Measurements from ENCODE around the gene PRXL2B.
"Not testable (repeated sequence)": the region's sequence is repeated elsewhere in the genome, so short reads cannot be mapped to it uniquely, and the experiment has no call there.

The PRXL2B gene, protein sequence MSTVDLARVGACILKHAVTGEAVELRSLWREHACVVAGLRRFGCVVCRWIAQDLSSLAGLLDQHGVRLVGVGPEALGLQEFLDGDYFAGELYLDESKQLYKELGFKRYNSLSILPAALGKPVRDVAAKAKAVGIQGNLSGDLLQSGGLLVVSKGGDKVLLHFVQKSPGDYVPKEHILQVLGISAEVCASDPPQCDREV

DNA sequence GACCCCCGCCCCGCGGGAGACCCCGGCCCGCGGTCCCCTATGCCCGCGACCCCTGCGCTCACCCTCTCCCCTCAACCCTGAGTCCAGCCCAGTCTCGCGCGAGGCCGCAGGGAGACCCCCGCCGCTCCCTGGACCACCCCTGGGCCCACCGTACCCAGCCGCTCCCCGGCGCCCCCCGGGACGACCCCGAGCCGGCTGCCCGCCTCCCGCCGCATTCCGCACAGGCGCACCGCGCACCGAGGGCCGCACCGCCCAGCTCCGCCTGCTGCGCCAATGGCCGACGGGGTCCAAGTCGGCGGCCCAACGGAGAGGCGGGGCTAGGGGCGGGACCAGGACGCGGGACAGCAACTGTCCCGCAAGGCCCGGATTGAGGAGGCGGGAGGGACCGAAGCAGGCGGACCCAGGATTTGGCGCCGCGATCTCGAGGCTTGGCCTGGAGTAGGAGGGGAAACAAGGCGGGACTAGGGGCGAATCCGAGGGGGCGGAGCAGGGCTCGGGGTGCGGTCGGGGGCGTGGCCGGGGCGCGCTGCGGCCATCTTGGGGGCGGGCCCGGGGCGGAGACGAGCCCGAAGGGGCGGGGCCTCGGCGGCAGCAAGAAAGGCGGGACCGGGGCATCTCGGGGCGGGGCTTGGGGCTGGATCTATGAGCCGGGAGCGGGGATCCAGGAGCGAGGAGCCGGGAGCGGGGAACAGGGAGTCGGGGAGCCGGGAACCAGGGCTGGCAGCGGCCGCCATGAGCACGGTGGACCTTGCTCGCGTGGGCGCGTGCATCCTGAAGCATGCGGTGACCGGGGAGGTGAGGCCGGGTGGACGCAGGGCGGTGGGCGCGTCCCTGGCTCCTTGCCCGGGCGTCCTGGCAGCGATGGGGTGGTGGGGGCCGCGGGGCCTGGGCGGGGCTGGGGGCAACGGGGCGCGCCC is at the start of gene PRXL2B:
Gene PRXL2B (plus strand): TSS at position 624 of the 917 bp plus-strand sequence. CDS start 109 bp downstream, at position 733.
- FAIRE-seq = no peak

DNA sequence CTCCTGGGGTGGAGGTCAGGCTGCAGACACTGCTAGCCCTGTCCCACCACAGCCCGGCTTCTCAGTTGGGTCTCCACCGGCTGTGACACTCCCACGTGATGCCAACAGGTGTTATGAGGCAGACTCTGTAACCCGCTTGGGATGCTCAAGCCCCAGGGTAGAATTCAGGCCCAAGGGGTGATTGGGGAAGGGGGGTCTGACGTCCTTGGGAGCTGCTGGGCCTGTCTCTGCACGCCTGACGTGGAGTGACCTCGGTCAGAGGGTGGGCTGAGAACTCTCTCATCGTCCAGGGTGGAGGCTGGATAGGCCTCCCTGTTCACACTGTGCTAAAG is 48.8 kb upstream of the PRXL2B start:
- FAIRE-seq = no peak

DNA sequence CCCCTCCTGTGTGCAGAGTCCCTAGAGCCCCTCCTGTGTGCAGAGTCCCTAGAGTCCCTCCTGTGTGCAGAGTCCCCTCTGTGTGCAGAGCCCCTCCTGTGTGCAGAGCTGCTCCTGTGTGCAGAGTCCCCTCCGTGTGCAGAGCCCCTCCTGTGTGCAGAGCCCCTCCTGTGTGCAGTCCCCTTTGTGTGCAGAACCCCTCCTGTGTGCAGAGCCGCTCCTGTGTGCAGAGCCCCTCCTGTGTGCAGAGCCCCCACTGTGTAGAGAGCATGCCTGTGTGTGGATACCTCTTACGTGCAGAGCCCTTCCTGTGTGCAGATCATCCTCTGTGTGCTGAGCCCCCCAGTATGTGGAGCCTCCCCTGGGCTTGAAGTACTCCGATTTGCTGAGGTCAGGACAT is 48.2 kb upstream of the PRXL2B start:
- no peak for FAIRE-seq

DNA sequence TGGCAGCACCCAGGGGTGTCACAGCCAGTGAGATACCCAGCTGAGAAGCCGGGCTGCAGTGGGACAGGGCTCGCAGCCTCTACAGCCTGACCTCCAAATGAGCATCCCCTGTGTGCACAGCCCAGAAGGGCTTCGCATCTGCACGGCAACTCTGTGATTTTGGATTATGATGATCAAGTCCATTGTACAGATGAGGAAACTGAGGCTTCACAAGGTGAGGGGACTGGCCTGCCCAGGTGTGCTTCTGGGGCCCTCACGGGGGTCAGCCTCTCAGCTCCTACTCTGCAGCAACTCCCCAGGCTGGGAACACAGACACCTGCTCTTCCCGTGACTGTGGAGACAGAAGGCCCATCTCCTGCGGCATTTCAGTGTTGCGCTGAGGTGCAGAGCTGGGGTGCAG is 47.7 kb upstream of the PRXL2B start:
- FAIRE-seq = no peak

DNA sequence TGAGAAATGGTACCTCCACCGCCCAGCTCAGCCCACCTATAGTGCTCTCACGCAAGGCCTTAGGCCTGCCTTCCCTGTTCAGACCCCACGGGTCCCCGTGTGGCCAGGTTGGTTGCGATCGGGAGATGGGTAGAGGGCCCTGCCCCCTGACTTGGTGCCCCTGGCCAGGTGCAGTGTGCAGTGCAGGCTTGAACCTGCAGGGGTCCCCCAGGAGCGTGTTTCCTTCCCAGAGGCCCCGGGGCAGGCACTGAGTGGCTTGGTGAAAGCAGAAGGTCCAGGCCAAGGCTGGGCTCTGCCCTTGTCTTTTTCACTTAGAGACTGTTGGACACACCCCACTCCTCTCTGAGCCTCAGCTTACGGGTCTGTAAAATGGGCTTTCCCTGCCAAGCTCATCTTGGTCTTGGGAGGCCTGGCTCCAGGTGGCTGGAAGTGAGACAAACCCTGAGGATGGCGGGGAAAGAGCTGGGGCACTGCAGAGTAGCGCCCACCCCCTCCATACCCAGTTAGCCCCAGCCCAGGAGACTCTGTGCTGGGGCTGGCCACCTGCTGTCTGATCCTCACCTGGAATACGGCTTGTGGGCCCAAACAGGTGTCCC is 47.2 kb upstream of the PRXL2B start:
- FAIRE-seq = no peak

DNA sequence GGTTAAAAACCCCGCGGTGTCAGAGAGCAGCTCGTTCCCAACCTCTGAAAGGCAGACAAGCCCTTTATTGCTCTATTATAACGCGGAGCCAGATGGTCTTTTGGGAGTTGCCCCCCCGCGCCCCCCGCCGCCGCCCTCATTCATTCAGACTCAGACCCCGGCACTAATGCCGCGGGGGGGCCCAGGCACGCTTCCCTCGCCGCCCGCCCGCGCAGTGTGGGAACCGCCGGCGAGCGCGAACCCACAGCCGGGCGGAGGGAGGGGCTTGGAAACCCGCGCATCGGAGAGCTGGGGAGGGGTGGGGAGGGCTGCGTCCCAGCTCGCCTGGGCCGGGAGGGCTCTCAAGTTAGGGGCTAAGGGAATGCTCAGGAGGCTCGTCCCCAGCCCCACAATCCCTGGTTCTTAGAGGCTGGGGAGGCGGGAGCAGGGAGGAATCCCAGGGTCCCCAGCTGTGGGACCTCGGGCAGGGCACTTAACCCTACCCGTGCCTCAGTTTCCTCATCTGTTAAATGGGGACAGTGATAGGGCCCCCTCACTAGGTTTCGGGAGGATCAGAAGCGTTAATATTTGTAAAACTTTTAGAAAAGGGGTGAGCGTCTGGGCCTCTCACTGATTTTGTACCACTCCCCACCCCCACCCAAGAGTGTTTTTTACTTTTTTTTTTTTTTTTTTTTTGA is 45.6 kb upstream of the PRXL2B start:
- FAIRE-seq = no peak

DNA sequence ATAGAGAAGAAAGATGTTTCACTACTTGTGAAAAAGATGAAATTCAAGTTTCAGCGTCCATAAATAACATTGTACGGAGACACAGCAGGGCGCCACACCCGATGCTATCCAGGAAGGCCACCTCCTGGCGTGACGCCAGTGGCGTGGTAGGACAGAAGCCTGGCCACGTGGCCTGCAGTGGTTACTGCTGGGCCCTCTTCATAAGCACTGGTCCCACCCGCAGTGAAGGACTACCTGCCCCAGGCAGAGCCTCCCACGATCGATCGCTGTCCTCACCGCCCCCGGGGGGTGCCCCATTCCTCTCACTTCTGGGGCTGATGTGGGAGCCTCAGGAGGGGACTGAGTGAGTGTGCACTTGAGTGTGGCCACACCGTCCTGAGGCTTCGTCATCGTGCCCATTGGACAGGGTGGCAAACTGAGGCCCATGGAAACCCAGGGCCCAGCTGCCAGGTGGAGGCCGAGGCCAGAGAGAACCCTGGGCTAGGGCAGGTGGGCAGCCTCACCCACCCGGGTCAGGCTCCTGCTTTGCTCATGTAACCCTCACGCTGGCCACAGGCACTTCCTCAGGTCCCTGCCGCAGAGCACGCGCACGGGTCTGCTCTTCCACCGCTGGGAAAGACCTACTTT is 44.8 kb upstream of the PRXL2B start:
- no peak for FAIRE-seq

DNA sequence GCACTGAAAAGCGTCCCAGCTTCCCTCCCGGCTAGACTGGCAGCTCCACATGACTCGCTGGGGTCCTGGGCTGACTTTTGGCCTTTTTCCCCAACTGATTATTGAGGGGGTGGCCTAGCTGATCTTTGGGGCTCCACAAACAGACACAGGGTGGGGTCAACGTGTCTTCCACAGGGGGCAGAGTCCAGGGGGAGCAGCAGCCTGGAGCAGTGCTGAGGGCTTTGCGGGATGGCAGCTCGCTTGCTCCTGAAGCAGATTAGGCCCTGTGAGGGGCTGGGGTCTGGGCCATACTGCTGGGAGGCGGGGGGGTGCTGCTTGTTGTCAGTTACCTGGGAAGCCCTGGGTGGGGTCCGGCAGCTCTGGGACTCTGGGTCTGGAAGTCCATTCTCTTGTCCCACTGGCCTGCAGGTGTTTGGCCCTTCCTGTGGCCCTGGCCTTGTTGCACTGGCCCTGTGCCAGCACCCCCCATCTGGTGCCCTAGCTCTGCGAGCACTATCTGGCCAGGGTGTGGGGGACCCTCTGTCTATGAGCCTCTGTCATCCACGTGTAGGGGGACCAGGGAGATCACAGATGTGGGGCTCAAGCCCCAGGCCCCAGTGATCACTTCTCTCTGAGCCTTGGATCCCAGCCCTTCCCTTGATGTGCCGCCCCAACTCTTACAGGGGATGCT is 44.2 kb upstream of the PRXL2B start:
- no peak for FAIRE-seq

DNA sequence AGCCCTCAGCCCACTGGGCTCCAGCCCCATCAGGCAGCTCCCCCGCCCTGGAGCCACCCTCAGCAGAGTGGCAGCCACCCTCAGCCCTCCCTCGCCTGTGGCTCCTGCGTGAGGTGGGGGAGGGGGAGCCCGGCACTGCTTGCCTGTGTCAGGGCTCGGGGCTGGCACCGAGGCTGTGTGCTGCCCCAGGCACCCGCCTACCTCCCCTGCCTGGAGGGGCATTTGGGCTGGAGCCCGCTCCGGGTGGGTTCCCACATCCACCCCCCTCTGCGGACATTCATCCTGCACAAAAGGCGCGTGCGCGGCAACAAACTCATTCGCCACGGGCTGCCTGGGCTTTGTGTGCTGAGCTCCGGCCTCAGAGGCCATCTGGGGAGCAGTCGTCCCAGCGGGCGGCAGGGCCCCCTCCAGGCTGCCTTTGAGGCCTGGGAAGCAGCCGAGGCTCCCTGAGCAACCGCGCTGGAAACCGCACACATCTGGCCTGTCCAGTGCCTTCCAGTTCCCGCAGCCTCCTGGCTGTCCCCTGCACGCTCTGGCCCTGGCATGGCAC is 43.0 kb upstream of the PRXL2B start:
- no peak for FAIRE-seq

DNA sequence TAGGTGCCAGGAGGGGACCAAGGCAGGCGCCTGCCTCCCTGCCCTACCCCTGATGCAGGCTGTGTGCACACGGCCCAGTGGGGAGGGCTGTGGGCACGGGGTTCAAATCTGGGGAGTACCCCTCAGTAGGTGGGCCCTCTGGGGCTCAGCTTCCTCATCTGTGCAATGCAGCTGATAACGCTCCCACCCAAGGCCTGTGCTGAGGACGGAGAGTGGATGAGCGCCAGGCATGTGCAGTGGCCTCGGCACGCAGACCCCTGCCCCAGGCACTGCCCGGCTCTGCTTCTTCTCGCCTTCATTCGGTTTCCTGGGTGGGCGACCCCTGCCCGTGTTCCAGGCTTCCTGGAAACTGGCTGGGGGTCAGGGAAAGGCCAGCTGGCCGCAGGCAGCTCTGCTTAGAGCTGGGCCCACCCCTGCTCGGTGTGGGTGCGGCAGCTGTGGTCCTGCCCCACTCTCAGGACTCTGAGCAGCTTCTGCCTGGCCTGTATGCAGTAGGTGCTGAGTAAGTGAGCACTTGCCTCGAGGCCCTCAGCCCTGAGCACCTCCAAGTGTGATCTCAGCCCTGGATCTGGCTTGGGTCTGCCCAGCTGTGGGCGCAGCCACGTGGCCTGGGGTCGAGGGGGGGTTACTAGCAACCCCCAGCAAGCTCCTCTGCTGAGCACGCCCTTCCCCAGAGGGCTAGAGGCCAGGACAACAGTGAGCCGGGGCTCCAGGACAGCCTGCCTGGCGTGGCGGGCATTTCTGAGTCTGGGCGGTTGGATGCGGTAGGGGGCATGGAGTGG is 42.3 kb upstream of the PRXL2B start:
- no peak for FAIRE-seq

DNA sequence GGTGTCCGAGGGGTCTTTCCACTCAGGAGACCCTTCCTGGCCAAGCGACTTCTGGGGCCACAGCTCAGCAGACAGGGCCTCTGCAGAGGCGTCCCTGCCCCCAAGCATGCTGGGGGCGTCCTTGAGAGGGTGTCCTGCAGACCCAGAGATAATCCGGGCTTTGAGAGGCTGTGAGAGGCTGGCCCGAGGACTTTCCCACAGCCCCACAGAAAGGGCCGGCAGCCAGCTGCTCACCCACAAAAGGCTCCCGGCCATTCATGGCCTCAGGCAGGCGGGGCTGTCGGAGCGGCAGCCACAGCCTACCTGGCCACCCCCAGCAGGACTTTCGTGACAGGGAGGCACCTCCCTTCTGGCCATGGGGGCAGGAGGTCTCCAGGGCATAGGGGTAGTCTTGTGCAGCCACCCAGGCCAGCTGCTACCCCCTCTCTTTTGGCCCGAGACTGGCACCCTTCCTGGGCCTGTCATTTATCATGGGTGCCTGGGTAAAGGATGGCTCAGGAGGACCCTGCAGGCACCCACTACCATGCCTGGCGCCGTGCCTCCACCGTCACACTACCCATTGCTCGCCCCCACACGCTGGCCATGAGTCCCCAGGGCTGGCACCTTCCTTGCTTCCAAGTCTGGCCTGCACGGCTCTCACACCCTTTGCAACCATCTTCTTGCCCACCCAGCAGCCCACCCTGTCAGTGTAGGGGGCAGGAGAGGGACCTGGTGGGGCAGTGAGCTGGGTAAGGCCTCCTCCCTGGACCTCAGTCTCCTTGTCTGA is 41.5 kb upstream of the PRXL2B start:
- no peak for FAIRE-seq

DNA sequence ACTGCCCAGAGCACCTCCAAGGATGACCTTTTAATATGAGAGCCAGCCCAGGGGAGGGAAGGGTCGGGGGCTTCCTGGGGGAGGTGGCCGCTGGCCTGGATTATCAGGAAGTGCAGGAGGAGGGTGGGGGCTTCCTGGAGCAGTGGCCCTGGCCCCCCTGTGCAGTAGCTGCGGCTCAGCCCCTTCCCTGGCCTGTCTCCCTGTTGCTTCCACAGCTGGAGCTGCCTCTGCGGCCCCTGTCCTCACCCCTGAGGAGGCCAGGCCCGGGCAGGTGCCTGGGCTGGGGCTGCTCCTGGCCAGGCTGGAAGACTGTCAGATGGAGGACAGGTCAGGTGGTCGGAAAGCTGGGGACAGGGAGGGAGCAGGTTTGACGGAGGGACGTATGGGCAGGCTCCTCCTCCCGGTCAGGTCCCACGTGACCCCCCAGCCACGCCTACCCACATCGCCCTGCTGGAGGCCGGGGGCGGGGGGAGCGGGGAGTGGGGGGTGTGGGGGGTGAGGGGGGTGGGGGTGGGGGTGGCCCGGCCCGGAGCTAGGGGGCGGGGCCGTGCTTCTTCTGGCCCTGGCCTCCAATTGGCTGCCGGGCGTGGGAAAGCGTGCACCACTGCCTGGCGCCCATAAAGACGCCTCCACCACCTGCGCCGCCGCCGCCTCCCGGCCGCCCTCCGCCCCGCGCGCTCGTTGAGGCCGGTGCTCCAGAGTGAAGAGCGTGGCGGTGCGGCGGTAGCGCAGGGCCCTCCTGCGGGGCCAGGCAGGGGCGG is 40.6 kb upstream of the PRXL2B start:
- FAIRE-seq = no peak

DNA sequence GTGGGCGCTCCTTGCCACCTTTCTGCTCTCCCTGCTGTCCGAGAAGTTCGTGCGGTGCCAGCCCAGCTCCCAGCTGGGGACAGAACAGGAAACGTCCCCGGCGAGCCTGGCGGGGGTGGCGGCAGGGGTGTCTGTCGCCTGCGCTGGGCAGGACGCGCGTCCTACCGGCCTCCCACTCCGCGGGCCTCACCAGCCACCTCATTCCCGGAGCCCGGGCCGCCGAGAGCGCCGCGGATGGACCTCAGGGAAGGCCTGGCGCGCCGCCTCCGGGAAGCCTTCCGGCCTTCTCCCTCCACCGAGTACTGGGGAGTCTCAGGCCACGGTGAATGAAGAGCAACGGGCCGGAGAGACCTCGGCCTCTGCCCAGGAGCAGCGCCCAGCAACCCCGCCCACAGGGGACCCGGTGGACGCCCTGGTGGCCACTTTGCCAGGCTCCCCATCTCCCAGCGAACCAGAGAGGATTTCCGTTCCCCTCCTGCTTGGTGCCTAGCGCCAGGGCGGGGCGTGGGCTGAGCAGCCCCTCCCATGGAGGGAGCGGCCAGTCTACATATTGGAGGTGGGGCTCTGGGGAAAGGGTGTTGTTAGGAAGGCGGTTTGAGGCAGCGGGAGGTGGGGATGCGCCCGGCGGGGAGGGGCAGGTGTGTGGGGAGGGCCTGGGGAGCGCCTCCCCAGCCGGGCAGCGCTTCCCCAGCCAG is 39.9 kb upstream of the PRXL2B start:
- no peak for FAIRE-seq

DNA sequence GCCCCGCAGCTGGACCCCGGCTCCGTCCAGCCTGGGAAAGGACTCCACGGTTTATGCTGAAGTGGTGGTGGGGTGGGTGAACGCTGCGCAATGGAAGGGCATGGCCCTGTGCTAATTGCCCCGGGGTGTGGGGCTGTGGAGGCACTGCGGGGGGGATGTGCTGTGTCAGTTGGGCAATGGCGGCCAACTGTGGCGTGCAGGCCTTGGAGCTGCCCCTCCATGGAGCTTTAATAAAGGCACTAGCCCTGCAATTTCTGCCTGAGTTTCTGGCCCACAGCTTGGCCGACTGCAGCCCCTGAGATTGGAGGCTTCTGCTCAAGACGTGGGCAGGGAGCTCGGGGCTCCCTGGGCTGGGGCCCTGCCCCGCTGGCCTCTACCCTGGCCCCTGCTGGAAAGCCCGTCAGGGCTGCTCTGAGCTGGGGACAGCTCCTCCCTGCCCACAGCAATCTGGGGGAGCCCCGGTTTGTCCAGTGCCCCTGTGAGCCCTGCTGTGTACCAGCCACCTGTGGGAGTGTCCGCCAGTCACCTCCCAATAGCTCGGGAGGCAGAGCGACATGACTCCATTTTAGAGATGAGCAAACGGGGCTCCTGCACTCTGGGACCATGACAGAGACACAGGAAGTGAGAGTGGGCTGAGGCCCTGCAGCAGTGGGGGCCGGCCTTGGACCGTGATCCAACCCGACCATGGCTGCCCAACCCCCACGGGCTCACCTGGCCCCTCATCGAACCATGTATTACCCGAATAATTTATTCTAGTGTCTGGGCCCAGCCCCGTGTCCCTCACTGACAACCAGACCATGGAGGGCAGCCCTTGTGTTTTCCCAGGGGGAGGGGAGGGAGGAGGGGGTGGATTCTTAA is 39.1 kb upstream of the PRXL2B start:
- FAIRE-seq = no peak

DNA sequence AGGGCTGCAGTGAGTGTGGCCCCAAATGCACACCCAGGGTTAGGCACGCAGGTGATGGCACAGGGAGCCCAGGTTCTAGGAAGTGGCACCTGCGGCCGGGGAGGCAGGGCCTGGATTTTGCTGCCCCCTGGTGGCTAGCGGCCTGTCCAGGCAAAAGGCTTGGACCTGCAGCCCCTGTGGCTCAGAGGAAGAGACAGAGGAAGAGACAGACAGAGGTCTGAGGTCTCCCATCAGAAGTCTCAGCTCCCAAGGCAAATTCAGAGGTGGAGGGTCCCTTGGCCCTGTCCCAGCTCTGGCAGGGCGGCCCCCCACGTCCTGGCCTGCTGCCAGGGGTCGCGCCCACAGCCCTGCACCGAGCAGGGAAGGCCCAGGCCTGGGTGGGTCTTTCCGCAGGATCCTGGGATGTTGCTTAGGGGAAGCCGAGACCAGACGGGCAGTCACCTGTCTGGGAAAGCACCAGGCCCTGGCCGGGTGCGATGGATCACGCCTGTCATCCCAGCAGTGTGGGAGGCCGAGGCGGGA is 38.4 kb upstream of the PRXL2B start:
- FAIRE-seq = no peak

DNA sequence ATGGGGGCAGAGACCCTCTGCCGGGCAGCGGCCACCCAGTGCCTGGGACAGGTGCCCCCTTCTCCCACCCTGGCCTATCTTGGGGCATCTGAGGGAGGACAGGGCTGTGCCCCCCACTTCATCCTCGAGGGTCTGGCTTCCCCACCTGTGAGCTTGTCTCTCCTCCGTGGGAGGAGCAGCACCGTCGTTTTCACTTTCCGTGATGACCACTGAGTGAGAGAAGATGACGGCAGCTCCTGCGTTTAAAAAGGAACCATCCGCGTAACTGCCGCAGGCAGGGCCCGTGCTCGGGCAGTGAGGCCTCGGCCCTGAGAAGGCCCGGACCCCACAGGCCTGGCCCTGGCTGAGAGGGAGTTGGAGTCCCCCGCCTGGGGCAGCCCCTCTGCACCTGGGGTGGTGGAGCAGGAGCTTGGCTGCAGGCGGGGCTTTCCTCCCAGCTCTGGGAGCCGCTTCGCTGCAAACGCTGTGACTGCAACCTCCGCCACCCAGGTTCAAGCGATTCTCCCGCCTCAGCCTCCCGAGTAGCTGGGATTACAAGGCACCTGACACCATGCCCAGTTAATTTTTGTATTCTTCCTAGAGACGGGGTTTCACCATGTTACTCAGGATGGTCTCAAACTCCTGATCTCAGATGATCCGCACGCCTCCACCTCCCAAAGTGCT is 37.1 kb upstream of the PRXL2B start:
- FAIRE-seq = not testable (repeated sequence)

DNA sequence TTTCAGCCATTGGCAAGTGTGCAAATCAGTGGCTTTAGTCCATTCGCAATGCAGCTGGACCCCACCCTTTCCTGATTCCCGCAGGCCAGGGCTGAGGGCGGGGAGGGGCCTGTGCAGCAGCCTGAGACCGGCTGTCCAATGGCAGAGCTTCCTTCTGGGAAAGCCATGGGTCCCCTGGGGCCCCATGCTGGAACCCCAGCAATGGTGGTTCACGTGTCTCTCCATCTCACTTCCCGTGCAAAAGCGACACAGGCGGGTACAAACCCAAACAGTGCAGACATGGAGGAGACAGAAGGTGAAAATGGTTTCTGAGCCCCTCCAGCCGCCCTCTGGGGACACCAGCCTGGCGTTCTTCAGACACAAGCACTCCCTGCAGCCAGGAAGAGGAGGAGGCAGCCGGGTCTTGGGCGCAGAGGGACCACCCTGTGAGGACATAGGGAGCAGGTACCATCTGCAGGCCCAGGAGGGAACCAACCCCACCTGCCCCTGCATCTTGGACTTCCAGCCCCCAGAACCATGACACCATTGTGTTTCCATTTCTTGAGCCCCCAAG is 36.2 kb upstream of the PRXL2B start:
- not testable (repeated sequence) for FAIRE-seq

Data from islet of Langerhans (tissue), 1 donor.